Epithelial cell of prostate (primary cell): ENCODE data around the gene EDA.
"Not testable (repeated sequence)": the region's sequence is repeated elsewhere in the genome, so short reads cannot be mapped to it uniquely, and the experiment has no call there.

Experiments used
- DNase-seq: peaks from one replicate; pipeline ENCODE4 v3.0.0-alpha.2; 2011; ENCODE audit warnings: low read depth, low spot score
- H3K27ac ChIP-seq: fragments of 450-650 bp; 2 replicates; pipeline ENCODE4 v1.5.1; 2017; ENCODE audit warnings: mild to moderate bottlenecking

EDA gene

DNA sequence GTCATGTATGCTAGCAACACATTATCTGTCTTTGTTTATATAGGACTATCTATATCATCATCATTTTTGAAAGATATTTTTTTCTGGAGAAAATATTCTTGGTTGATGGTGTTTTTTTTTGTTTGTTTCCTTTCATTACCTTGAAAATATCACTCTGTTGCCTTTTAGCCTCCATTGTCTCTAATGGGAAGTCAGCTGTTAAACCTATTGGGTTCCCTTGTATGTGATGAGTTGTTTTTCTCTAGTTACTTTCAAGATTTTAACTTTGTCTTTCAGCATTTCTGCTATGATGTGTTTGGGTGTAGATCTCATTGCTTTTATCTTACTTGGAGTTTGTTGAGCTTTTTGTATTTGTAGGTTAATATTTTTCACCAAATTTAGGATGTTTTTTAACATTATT is 124.4 kb downstream of the EDA start:
- no peak overlapping the region for H3K27ac ChIP-seq
- no peak for DNase-seq

DNA sequence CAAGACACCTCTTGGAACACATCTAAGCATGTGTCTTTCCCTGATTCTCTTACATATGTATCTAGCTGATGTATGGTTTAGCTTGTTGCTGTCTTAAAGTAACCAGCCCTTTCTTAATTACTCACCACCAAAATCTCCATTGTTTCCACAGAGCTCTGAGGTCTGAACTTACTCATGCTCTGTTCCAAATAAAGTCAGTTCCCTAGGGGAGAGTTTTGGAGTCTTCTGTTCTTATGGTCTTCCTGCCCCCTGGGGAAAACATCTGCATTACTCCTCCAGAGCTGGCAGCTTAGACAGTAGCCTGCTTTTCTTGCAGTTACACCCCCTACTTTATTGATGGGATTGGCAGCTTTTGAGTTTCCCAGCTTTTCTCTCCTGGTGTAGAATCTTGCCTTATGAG is 125.8 kb downstream of the EDA start:
- no peak for DNase-seq
- H3K27ac ChIP-seq = no peak overlapping the region

GRCh38 chrX:69746051-69746450 is 130.1 kb downstream of the EDA start:
- no peak for DNase-seq
- no peak overlapping the region for H3K27ac ChIP-seq

- no peak overlapping the region for H3K27ac ChIP-seq
- no peak for DNase-seq
Measured at GRCh38 chrX:69748055-69748454, 132.1 kb downstream of the EDA start.

DNA sequence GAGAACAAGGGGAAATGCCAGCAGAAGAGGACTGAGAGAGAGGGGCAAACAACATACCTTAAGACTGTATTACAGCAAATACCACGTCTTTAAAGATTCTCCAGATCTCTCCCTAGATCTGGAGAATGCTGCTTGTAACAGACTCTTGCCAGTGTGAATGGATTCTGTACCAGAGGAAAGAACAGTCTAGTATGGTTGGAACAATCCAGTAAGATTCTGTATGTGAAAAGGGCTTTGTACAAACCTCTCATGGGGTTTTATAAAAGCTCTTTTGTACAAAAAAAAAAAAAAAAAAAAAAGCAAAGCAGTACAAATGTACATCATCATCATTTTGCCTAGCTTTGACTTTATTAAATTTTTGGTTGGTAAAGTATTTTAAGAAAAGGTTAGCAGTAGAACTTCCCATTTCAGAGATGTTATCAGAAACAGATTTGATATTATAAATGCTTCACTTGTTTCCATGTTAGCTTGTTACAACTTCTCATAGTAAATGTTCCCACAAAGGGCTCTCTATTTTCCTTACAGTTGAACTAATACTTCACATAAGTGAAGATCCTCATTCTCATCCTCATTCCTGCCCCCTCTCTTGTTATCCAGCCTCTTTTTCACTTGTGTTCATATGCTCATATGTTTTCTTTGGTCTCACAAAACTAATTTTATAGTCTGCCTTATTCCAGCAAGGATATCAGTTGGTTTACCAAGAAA is 144.2 kb downstream of the EDA start:
- no peak overlapping the region for H3K27ac ChIP-seq
- no peak for DNase-seq

DNA sequence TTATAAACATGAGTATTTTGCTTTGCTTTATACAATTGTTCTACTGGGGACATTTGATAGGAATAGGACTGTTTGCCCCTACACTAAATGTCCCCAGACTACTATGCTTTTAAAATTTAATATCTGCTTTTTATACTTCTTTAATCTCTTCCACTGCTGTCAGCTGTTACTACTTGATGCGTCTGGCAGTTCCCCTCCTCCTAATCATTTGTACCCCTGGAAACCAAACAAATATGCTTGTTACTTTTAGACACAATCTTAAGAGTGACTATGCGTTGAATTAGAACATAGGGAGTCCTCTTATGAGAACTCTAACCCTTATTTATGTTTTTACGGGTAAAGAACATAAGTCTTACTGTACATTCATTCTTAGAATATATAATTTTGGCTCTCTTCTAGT is 145.7 kb downstream of the EDA start:
- no peak for DNase-seq
- H3K27ac ChIP-seq = no peak overlapping the region

DNA sequence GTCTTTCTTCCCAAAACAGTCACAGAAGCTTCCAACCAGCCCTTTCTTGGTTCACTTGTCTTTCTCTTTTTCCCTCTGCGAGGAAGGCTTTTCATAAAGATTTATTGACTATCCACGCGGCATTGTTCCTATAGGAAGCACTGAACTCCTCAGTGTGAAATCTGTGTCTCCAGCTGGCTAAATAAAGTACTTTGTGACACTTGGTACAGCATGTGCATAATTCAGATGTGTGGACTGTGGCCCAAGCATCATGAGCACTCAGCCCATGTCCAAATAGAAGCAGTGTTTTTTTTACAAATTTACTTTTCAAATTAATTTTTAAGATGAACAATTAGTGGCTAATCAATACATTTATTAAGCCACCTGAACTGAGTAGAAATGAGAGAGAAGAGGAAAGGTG is 146.4 kb downstream of the EDA start:
- H3K27ac ChIP-seq = no peak overlapping the region
- no peak for DNase-seq

DNA sequence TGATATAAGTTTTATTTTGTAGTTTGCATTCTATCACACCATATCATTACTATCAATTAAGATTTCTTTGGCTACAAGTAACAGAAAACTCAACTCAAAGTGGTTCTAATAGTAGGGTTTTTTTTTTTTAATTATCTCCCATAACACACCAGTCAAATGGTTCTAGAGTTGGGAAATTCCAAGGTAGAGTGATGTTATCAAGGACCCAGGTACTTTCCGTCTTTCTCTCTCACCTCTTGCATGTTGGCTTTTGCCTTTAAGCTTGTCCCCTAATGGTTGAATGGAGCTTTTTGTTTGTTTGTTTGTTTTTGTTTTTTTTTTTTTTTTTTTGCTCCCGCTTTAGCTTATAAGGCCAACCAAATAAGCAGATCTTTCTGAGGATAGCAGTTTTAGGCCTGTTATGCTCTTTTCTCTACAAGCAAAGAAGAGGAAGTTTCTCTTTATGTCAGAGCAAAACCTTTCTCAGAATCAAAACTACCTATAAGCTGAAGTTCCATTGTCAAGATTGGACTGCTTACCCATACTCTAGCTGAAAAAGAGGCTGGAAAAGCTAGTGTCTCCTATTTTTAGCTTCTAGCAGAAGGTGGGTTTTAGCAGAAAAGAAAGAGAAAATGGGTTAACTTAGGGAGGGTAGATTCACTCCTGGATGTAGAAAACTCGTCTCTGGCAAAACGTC is 177.5 kb downstream of the EDA start:
- DNase-seq = no peak
- H3K27ac ChIP-seq = no peak overlapping the region

DNA sequence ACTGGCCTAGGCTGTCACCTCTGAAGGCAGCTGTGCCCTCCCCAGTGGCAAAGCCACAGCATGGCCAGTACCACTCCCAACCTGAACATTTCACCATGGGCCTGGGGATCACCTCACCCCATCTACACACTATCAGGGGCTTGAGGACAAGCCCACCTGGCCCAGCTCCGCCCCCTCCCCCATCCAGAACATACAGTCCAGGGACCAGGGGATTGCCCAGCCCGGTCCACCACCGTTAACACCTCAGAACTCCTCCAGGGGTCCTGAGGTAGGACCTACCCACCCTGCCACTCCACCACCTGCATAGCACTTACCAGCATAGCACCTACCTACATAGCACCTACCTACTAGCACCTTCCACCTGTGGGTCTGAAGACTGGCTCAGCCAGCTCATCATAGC is 179.8 kb downstream of the EDA start:
- no peak overlapping the region for H3K27ac ChIP-seq
- DNase-seq = no peak

GRCh38 chrX:69807400-69807799 is 191.5 kb downstream of the EDA start:
- DNase-seq = no peak
- no peak overlapping the region for H3K27ac ChIP-seq

- no peak for DNase-seq
- no peak overlapping the region for H3K27ac ChIP-seq
Measured at GRCh38 chrX:69808375-69808774, 192.5 kb downstream of the EDA start.

DNA sequence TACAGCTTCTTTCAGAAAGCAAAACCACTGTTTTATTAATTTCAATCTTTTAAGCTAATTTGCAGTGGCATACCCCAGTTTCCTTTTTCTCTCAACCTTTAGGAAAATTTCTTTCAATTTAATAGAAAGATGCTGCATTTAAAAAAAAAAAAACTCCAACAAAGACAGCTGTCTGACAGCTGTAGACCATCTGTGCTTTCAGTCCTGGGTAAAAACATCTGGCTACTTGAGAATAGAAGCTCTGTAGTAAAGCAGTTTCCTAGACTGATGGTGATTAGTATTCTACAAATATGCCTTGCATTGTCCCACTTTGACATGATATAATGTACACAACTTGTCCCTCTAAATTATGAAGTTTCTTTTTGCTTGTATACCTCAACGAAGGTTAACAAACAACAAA is 197.8 kb downstream of the EDA start:
- H3K27ac ChIP-seq = no peak overlapping the region
- no peak for DNase-seq

DNA sequence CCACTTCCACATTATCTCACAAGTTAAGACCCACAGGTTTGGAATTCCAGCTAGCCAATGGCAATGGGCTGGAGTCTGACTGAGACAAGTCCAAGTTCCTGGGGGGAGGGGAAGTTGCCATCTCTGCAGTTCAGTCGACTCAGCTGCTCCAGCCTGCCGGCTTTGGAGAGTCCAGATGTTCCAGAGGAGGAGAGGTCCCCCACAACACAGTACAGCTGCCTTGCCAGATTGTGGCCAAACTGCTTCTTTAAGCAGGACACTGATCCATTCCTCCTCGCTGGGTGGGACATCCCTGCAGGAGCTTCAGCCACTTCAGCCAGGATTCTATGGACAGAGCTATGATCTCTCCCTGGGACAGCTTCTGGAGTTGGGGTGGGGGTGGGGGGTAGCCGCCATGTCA is 199.2 kb downstream of the EDA start:
- DNase-seq = no peak
- no peak overlapping the region for H3K27ac ChIP-seq

- H3K27ac ChIP-seq = no peak overlapping the region
- DNase-seq = no peak
Measured at GRCh38 chrX:69815519-69815918, 199.6 kb downstream of the EDA start.

- DNase-seq = no peak
- H3K27ac ChIP-seq = no peak overlapping the region
Measured at GRCh38 chrX:69844636-69845035, 228.7 kb downstream of the EDA start.

DNA sequence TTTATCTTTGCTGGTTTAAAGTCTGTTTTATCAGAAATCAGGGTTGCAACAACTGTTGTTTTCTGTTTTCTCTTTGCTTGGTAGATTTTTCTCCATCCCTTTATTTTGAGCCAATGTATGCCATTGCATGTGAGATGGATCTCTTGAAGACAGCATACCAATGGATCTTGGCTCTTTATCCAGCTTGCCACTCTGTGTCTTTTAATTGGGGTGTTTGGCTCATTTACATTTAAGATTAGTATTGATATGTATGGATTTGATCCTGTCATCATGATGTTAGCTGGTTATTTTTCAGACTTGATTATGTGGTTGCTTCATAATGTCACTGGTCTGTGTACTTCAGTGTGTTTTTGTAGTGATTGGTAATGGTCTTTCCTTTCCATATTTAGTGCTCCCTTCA is 244.1 kb downstream of the EDA start:
- DNase-seq = not testable (repeated sequence)

DNA sequence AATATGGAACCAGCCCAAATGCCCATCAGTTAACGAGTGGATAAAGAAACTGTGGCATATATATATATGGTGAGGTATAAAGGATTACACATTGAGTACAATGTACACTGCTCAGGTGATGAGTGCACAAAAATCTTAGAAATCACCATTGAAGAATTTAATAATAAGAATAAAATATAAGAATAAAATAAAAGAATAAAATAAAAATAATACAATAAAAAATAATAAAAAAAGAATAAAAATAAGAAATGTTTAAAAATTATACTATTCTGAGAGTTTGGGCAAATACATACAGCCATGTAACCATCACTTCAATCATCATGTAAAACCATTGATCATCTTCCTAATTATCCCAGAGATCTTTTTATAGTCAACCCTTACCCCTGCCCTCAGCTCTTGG is 260.3 kb downstream of the EDA start:
- H3K27ac ChIP-seq = no peak overlapping the region
- DNase-seq = no peak

More for the DNA sequence above, 244.1 kb downstream of the EDA start:
- not testable (repeated sequence) for H3K27ac ChIP-seq

- DNase-seq = no peak
- no peak overlapping the region for H3K27ac ChIP-seq
Measured at GRCh38 chrX:69884210-69884609, 268.3 kb downstream of the EDA start.

- H3K27ac ChIP-seq = no peak overlapping the region
- DNase-seq = no peak
Measured at GRCh38 chrX:69896046-69896445, 280.1 kb downstream of the EDA start.

- no peak for DNase-seq
- no peak overlapping the region for H3K27ac ChIP-seq
Measured at GRCh38 chrX:69900491-69900890, 284.6 kb downstream of the EDA start.

GRCh38 chrX:69906447-69906846 is 290.5 kb downstream of the EDA start:
- no peak overlapping the region for H3K27ac ChIP-seq
- DNase-seq = no peak

GRCh38 chrX:69914781-69915180 is 298.9 kb downstream of the EDA start:
- H3K27ac ChIP-seq = no peak overlapping the region
- no peak for DNase-seq
